Subcutaneous abdominal adipose tissue (tissue), 5 donors: ENCODE data around the gene ERCC6.

Experiments
- H3K27ac ChIP-seq: one replicate; pipeline ENCODE4 v1.7.0; 2013; ENCODE audit warnings: low read depth, mild to moderate bottlenecking, inconsistent platforms, low read length, moderate library complexity
- H3K27me3 ChIP-seq, 5 donors: one replicate each; pipeline ENCODE4 v1.7.0; 2013; ENCODE audit warnings: low read length in 5 of 5, inconsistent platforms in 1 of 5; ENCODE audit not compliant: control insufficient read depth in 5 of 5, insufficient read depth in 4 of 5
- H3K36me3 ChIP-seq, 5 donors: one replicate each; pipeline ENCODE4 v1.7.0; 2013; ENCODE audit warnings: low read length in 5 of 5; ENCODE audit not compliant: control insufficient read depth in 5 of 5, insufficient read depth in 5 of 5
- H3K4me1 ChIP-seq, 5 donors: one replicate each; pipeline ENCODE4 v1.7.0; 2013; ENCODE audit warnings: low read length in 5 of 5, mild to moderate bottlenecking in 3 of 5, moderate library complexity in 1 of 5; ENCODE audit not compliant: control insufficient read depth in 5 of 5, insufficient read depth in 5 of 5
- H3K4me3 ChIP-seq, 5 donors: one replicate each; pipeline ENCODE4 v1.7.0; 2013; ENCODE audit warnings: low read length in 5 of 5, low read depth in 1 of 5
- H3K9ac ChIP-seq, 5 donors: one replicate each; pipeline ENCODE4 v1.7.0; 2013; ENCODE audit warnings: low read length in 5 of 5, mild to moderate bottlenecking in 4 of 5, moderate library complexity in 3 of 5
- H3K9me3 ChIP-seq, 5 donors: one replicate each; pipeline ENCODE4 v1.7.0; 2013; ENCODE audit warnings: low read length in 5 of 5; ENCODE audit not compliant: control insufficient read depth in 5 of 5
- donor health status: healthy.
- donor health status: healthy.
- donor health status: healthy.
- donor health status: healthy.
- donor health status: healthy.

Gene ERCC6

GRCh38 chr10:49569031-49569631, 30.2 kb upstream of the ERCC6 start:
- Histone ChIP-seq H3K4me1 (no peaks in the 10 kb centered on the region), H3K27me3 (peaks cover 0 to 4% (median 0%) of the 10 kb centered on the region in 5 donors), H3K4me3 (no peak overlapping the region), H3K27ac (no peak overlapping the region), H3K9me3 (peaks cover 0 to 13% (median 8%) of the 10 kb centered on the region in 5 donors), H3K36me3 (no peaks in the 10 kb centered on the region), H3K9ac (no peak overlapping the region)

GRCh38 chr10:49568235-49568634, 29.3 kb upstream of the ERCC6 start:
- H3K36me3 ChIP-seq = no peaks in the 10 kb centered on the region
- peaks cover 0 to 4% (median 3%) of the 10 kb centered on the region in 5 donors for H3K27me3 ChIP-seq
- no peak overlapping the region for H3K9ac ChIP-seq
- H3K4me1 ChIP-seq = no peaks in the 10 kb centered on the region
- no peak overlapping the region for H3K4me3 ChIP-seq
- H3K27ac ChIP-seq = no peak overlapping the region
- peaks cover 0 to 13% (median 8%) of the 10 kb centered on the region in 5 donors for H3K9me3 ChIP-seq

- no peak overlapping the region for H3K9ac ChIP-seq
- H3K4me3 ChIP-seq = no peak overlapping the region
- H3K27ac ChIP-seq = no peak overlapping the region
- no peaks in the 10 kb centered on the region for H3K36me3 ChIP-seq
- peaks cover 0 to 13% (median 8%) of the 10 kb centered on the region in 5 donors for H3K9me3 ChIP-seq
- no peaks in the 10 kb centered on the region for H3K4me1 ChIP-seq
- H3K27me3 ChIP-seq = peaks cover 0 to 4% (median 3%) of the 10 kb centered on the region in 5 donors
Observed at GRCh38 chr10:49567810-49568209, 28.9 kb upstream of the ERCC6 start.

GRCh38 chr10:49564461-49565009, 25.6 kb upstream of the ERCC6 start:
- H3K4me1 ChIP-seq = peaks cover 0 to 8% (median 5%) of the 10 kb centered on the region in 5 donors
- H3K27ac ChIP-seq = no peak overlapping the region
- H3K9me3 ChIP-seq = peaks cover 0 to 9% (median 5%) of the 10 kb centered on the region in 5 donors
- H3K4me3 ChIP-seq = no peak overlapping the region
- H3K27me3 ChIP-seq = peaks cover 0 to 3% (median 0%) of the 10 kb centered on the region in 5 donors
- no peak overlapping the region for H3K9ac ChIP-seq
- H3K36me3 ChIP-seq = no peaks in the 10 kb centered on the region

- H3K4me1 ChIP-seq = peaks cover 0 to 13% (median 6%) of the 10 kb centered on the region in 5 donors
- H3K27me3 ChIP-seq = peaks cover 0 to 3% (median 0%) of the 10 kb centered on the region in 5 donors
- no peak overlapping the region for H3K9ac ChIP-seq
- H3K4me3 ChIP-seq = no peak overlapping the region
- H3K27ac ChIP-seq = no peak overlapping the region
- H3K36me3 ChIP-seq = no peaks in the 10 kb centered on the region
- no peaks in the 10 kb centered on the region for H3K9me3 ChIP-seq
Observed at GRCh38 chr10:49562893-49563292, 24.0 kb upstream of the ERCC6 start.

GRCh38 chr10:49560526-49560925, 21.6 kb upstream of the ERCC6 start:
- Histone ChIP-seq H3K4me1 (peaks cover 0 to 19% (median 11%) of the 10 kb centered on the region in 5 donors), H3K9ac (no peak overlapping the region), H3K36me3 (no peaks in the 10 kb centered on the region), H3K27me3 (peaks cover 0 to 3% (median 0%) of the 10 kb centered on the region in 5 donors), H3K27ac (no peak overlapping the region), H3K9me3 (peaks cover 0 to 2% (median 0%) of the 10 kb centered on the region in 5 donors), H3K4me3 (no peak overlapping the region)

GRCh38 chr10:49559476-49559875, 20.6 kb upstream of the ERCC6 start:
- Histone ChIP-seq H3K9ac (no peak overlapping the region), H3K27ac (no peak overlapping the region), H3K9me3 (peaks cover 0 to 3% (median 0%) of the 10 kb centered on the region in 5 donors), H3K27me3 (peaks cover 0 to 3% (median 0%) of the 10 kb centered on the region in 5 donors), H3K4me1 (peaks cover 0 to 19% (median 11%) of the 10 kb centered on the region in 5 donors), H3K4me3 (no peak overlapping the region), H3K36me3 (no peaks in the 10 kb centered on the region)

- Histone ChIP-seq H3K27ac (no peak overlapping the region), H3K9ac (no peak overlapping the region), H3K4me3 (no peak overlapping the region), H3K36me3 (no peaks in the 10 kb centered on the region), H3K4me1 (peaks cover 0 to 19% (median 11%) of the 10 kb centered on the region in 5 donors), H3K27me3 (no peaks in the 10 kb centered on the region), H3K9me3 (peaks cover 0 to 3% (median 0%) of the 10 kb centered on the region in 5 donors)
Observed at GRCh38 chr10:49558190-49558589, 19.3 kb upstream of the ERCC6 start.

GRCh38 chr10:49557681-49558080, 18.8 kb upstream of the ERCC6 start:
- Histone ChIP-seq H3K4me3 (no peak overlapping the region), H3K4me1 (peaks cover 0 to 19% (median 11%) of the 10 kb centered on the region in 5 donors), H3K36me3 (no peaks in the 10 kb centered on the region)

GRCh38 chr10:49556723-49557122, 17.8 kb upstream of the ERCC6 start:
- Histone ChIP-seq H3K9ac (no peak overlapping the region), H3K9me3 (peaks cover 0 to 3% (median 0%) of the 10 kb centered on the region in 5 donors), H3K4me1 (peaks cover 0 to 19% (median 11%) of the 10 kb centered on the region in 5 donors), H3K27me3 (no peaks in the 10 kb centered on the region), H3K36me3 (no peaks in the 10 kb centered on the region), H3K4me3 (no peak overlapping the region), H3K27ac (no peak overlapping the region)

More at GRCh38 chr10:49557681-49558080, 18.8 kb upstream of the ERCC6 start:
- H3K9me3 ChIP-seq = peaks cover 0 to 3% (median 0%) of the 10 kb centered on the region in 5 donors
- no peaks in the 10 kb centered on the region for H3K27me3 ChIP-seq
- no peak overlapping the region for H3K9ac ChIP-seq
- no peak overlapping the region for H3K27ac ChIP-seq
